Activated naive CD4-positive, alpha-beta T cell treated with anti-CD3 and anti-CD28 coated beads, Interleukin-2, amount 50 U/mL, for 16 hours (primary cell): Measurements from ENCODE around the gene ERG.

ENCODE experiments used
- DNase-seq: peaks from one replicate; pipeline ENCODE4 v3.0.0-alpha.2; 2020

The ERG gene

DNA sequence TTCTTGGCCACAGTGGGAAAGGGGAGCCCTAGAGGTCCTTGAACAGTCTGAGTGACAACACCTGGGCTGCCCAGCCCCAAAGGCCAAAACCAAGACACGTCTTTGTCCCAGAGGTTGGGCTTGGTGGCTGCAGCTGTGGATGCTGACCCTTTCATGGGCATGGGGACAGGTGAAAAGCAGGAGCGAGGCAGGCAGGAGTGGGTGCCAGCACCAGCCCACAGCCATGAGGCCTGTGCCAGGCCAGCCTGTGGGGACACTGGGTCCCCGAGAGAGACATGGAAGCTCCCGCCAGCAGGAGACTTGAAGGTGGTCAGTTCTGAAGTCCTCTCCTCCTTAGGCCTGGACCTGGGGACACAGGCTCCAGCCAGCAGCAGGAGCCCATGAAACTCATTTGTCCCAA, 142.9 kb downstream of the ERG start:
- DNase-seq = no peak

- no peak for DNase-seq
Measured at GRCh38 chr21:38354746-38355145, 143.5 kb downstream of the ERG start.

DNA sequence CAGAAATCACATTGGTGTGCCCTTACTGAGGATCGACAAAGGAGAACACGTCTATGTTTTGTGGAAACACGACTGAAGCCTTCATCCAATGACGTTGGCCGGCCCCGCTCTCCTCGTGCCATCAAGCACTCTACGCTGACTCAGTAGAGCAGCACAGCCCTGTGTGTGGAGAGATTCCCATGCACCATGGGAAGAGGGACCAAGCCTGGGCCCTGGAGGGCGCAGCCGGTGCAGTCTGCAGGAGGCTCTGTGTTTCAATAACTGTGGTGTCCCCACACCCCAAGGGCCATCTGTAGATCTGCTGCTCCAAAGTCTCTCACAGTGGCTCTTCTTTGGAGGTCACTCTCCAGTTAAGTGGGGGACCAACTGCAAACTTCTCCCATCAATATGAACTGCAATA, 144.0 kb downstream of the ERG start:
- no peak for DNase-seq

DNA sequence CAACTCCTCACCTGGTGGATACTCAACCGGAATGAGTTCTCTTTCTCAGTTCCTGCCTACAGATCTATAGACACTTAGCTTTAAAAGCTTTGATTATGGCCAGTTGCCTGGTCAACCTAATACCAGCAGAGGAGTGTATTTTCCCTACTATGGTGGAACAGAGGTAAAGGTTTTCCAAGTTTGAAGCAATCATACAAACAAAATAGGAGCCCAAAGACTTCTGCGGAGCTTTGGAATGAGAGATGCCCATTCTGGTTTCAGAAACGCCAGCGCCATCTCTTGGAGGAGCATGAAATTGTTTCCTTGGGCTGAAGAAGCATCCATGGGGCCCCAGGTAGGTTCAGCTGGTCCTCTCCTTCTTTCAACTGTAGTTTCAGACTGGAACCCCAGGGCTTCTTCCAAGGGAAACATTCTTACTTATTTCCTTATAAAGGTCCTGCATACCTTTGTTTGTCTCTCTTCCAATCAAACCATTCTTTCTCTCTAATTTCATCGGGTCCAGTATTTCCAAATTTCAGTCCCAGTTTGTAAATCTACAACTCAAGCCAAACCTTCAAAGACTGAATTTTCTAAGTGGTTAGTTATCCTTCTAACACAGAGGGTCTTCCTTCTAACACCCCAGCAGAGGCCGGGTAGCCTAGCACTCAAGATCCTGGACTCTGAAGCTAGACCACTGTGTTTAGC, 145.6 kb downstream of the ERG start:
- DNase-seq = peak; percentile 59

DNA sequence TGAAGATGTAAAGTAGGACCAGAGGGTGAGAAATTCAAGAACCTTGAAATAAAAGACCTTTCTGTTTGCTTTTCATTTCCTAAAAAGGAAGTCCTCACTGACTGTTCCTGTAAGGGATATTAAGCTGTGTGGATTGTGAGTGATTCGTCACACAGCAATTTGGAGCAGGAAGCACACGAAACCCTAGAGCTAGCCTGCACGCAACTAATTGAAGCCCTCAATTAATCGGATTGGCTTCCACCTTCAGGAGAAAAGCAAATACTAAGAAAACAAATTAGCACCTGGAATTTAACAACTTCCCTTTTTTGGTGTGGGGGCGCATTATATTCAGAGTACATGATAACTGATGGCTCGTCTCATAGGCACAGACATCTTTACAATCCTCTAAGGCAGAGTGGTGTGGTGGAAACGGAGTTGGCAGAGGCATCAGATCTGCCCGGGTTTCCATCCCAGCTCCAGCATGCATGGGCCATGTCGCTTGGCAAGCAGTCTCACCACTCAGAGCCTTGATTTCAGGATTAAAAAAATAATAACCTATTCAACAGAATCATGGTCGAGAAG, 146.2 kb downstream of the ERG start:
- no peak for DNase-seq

DNA sequence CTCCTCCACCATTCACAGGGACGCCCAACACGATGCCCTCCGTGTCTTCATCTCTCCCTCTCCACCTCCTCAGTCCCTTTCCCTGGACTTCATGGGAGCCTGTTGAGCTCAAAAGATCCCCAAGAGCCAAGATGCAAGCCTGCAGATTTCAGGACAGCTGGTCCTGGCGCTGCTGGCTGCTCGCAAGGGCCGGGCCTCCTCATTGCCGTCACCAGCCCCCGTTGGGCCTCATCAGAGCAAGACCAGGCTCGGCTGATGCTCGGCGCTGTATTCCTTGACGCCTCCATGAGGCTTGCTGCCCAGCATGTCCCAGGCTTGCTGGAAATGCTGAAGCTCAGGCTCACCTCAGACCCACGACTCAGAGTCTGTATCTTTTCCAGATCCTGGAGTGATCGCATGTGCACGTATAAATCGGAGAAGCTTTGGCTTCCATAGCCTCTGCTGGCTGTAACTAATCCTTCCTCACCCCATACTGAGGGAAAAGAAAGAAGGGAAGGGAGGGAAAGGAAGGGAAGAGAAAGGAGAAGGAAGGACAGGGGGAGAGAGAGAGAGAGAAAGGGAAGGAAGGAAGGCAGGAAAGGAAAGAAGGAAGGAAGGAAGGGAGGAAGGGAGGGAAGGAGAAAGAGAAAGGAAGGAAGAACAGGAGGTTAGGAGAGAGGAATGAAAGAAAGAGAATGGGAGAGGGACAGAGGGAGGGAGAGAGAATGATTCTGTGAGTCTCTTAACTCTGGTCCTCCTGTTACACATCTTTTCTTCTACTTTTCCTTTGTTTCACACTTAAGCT, 146.9 kb downstream of the ERG start:
- DNase-seq = no peak

GRCh38 chr21:38350684-38351083, 147.6 kb downstream of the ERG start:
- DNase-seq = no peak

DNA sequence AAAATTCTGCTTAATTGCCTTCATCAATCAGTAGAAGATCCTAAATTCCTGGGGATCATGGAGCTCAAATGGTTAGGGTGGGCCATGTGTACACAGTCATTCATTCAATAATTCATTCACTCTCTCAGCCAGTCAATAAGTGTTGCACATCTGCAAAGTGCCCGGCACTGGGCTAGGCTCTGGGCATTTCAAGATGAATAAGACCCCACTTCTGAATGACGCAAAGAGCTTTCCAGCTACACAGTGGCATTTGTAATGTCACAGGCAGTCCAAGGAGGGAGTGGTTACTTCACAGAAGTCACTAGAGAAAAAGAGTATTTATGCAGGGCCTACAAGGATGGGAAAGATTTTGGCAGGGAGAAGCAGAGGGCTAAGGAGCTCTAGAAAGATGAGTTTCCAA, 148.3 kb downstream of the ERG start:
- no peak for DNase-seq

GRCh38 chr21:38349111-38349746, 149.0 kb downstream of the ERG start:
- no peak for DNase-seq

DNA sequence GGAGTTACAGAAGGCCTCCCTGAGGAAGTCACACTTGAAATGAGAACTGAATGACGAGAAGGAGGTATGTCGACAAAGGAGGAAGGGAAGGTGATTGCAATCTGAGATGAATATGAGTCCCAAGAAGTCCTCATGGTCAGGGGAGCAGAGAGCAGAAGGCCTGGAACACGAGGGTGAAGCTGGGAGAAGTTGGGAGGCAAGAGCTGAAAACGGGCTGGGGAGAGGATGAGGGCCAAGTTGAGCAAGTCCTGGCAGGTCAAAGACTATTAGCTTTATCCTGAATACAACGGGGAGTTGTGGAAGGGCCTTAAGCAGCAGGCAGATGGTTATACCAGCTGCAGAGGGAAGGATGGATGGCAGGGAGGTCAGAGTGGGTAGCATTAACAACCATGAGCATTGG, 152.0 kb downstream of the ERG start:
- no peak for DNase-seq

GRCh38 chr21:38343691-38344090, 154.6 kb downstream of the ERG start:
- no peak for DNase-seq

DNA sequence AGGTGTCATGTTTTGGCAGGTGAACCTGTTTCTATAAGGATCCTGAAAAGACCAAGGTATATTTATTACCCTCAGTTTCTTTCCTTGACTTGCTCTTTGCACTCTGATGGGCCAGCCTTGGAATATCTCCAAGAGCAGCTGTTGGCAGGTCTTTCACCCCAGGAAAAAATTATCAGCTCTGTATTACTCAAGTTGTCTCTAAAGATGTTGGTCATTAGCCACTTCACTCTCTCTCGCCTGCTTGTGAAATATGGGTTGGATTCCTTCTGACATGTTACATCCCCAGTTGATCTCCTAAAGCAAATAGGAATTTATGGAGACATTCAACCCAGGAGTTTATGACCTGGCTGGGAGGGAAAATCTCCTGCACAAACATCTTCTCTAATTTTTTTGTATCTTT, 155.5 kb downstream of the ERG start:
- no peak for DNase-seq

DNA sequence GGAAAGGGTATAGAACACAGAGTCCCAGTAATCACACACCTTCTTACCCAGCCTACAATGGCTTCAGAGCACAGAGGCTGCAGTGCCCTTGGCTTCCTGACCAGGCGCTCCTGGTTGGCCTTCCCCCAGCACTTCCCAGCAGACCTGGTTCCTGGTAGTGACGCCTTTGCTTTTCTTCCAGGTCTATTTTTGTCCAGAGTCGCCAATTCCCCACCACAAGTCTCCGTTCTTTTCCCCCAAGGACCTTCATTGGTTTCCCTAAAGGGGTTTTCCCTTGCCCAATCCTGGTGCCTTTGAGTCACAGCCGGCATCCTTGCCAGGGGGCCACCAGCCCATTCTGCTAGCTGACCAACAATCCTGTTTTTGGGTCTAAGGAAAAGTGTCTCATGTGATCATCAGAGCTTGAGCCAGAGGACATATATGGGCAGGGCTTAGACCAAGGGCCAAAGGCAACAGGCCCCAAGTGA, 156.7 kb downstream of the ERG start:
- DNase-seq = no peak

DNA sequence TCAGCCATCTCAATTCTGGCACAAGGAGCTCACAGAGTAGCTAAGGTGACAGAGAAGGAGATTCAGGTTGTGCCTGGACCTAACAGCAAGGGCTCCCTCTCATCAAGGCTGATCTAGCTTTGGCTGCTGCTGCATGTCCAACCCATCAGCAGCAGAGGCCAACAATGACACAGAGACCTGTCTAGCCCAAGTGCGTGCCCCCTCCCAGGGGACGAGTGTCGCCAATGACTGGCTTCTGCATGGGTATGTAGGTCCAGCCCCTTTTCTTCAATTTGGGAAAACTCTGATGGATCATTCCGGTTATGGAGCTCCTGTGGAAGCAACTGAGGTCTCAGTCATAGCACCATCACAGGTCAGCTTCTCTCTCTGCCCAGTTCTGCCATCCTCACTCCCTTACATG, 158.1 kb downstream of the ERG start:
- no peak for DNase-seq

GRCh38 chr21:38337793-38338192, 160.5 kb downstream of the ERG start:
- DNase-seq = no peak

GRCh38 chr21:38334866-38335265, 163.4 kb downstream of the ERG start:
- no peak for DNase-seq

- no peak for DNase-seq
Measured at GRCh38 chr21:38333301-38334272, 164.7 kb downstream of the ERG start.

DNA sequence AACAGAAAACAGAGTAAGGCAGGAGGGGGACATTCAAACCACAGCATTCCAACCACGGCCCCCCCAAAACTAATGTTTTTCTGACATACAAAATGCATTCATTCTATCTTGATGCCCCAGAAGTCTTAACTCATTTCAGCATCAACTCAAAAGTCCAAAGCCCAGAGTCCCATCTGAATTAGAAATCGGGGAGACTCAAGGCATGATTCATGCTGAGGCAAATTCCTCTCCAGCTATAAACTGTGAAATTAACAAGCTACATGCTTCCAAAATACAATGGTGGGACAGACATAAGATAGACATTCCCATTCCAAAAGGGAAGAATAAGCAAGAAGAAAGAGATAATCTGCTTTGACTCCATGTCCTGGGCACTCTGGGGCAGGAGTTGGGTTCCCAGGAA, 167.6 kb downstream of the ERG start:
- no peak for DNase-seq
